Nucleus accumbens (tissue), 56 donors: ENCODE measurements around the gene SYTL3.

Source experiments
- DNase-seq, 56 donors: peaks; one replicate each; lab custom pipeline; 2025; lab: John Stamatoyannopoulos, UW

Gene SYTL3

DNA sequence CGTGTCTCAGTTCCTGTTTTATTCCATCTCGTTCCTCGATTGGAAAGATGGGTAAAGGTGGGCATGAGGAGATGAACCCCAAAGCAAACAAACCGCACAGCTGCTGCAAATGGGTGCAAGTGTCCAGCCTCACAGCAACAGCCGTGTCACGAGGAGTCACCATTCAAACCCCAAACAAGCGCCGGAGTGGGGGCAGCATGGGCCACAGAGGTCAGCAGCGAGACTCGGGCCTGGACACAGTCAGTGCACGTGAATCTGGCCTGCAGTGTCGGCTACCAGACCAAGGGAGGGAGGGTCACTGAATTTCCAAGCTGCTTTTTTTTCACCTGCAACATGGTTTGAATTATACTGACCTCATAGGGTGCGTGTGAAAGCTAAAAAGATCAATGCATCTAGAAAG, 105.8 kb downstream of the SYTL3 start:
- no peak for DNase-seq

DNA sequence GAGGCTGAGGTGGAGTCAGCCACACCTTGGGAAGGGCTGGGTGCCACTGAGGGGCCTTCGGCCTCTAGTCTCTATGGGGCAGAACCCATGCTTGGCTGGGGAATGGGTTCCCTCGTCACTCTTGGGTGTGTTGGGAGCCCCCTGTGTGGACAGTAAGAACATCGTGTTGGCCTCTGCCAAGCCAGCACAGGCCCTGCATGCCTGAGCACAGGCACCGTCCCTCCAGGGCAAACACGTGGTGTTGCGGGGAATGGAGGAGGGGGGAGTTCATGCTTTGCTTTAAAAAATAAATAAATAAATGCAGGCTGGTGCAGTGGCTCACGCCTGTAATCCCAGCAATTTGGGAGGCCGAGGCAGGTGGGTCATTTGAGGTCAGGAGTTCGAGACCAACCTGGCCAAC, 106.3 kb downstream of the SYTL3 start:
- no peak for DNase-seq

DNA sequence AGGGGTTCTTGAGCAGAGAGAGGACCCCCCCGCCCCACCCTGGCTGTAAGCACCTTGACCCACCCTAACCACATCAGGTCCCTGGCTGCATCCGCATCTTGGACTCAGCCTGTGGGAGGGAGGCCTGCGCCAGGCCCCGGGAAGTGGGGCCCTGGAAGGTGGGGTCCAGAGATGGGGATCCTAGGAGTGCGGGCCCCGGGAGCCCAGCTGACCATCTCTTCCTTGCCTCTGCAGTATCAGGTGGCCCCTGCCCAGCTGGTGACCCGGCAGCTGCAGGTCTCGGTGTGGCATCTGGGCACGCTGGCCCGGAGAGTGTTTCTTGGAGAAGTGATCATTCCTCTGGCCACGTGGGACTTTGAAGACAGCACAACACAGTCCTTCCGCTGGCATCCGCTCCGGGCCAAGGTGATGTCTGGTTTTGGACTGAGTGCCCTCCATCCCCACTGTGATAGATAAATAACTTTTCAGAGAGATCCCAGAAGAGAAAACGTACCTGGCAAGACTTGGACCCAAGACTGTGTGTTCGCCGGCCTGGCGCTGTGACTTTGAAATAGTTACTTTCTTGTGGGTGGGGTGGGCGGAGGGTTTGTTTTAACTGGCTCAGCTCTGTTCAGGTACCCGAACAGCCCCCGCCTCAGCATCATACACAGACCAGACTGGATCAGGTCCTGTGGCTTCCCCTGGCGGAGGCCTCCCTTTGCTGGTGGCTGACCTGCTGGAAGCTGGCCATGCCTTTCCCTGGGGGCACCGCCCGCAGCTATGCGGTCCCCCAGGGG, 107.3 kb downstream of the SYTL3 start:
- DNase-seq, result no peak

DNA sequence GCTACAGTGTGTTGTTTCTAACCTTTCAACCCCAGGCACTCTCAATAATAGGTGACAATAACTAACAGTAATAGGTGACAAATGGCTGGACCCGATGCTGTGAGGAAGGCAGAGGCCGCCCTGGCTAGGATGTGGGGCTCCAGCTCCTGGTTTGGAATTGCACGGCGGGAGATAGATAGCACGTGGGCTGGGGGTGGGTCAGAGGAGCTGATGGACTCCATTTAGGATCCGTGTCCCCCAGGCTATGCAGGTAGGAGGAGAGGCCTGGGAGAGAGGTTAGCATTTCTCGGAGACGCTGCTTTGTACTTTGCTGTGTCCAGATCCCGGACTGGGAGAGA, 107.9 kb downstream of the SYTL3 start:
- no peak for DNase-seq

DNA sequence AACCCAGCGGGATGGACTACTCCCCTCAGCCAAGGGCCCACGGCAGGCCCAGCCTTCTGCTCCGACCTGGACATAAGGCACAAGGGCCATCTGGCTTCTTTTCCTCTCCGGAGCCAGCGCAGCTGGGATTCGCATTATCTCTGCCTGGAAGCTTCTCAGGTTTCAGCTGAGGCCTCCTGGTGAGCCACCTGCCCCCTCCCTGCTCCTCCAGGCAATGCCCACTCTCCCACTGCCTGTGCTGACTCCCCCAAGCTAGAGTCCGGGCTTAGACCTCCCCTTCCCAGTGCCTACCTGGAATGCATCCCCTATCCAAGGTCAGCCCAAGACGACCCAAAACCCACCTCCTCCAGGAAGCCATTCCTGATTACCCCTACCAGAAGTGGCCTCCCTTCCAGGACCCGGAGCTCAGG, 108.6 kb downstream of the SYTL3 start:
- DNase-seq, result no peak

DNA sequence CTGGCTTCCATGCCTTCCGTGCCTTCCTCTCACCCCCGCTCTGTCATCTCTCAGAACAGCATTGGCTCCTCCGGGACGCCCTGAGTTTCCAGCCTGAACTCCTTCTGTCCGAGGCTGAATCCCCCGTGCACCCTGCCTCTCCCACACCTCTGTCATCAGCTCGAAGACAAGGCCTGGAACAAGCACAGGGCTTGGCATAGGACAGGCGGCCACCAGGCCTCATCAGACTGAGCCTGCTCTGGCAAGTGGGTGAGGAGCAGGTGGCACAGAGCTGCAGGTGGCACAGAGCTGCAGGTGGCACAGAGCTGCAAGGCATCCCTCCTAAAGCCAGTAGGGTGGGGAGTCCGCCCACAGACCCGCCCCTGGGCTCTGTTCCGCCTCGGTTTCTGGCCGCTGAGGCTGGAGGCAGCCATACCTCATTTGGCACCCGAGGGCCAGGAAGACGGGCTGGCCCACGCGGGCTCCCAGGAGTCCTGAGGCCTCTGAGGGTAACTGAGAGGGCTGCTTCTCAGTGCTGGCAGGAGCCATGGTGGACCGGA, 109.2 kb downstream of the SYTL3 start:
- no peak for DNase-seq

DNA sequence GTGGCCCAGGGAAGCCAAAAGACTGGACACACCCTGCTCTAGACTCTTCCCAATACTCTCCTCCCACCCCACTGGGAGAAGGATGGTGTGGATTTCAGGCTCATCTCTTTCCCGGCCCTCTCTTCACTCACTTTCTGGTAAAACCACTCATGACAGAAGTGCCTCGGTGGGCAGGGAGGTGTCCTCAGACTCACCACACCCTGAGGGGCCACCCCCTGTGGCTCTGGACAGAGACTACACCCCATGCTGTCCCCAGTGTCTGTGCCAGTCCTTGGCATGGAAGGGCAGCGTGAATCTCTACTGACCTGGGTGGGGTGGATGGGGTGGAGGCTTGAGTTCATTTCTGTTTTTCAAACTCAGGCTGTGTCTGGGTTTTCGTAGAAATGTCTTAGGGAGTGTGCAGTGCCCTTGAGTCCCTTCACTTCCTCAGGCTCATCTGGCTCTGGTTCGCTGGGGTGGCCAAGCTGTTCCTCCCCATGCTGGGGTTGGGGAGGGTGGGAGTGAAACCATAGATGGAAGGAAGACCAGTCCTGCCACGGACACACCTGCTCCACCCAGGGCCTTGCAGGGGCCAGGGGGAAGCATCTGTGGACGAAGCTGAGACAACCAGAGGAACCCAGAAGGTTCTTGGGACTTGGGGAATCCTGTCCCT, 110.2 kb downstream of the SYTL3 start:
- DNase-seq, result no peak

DNA sequence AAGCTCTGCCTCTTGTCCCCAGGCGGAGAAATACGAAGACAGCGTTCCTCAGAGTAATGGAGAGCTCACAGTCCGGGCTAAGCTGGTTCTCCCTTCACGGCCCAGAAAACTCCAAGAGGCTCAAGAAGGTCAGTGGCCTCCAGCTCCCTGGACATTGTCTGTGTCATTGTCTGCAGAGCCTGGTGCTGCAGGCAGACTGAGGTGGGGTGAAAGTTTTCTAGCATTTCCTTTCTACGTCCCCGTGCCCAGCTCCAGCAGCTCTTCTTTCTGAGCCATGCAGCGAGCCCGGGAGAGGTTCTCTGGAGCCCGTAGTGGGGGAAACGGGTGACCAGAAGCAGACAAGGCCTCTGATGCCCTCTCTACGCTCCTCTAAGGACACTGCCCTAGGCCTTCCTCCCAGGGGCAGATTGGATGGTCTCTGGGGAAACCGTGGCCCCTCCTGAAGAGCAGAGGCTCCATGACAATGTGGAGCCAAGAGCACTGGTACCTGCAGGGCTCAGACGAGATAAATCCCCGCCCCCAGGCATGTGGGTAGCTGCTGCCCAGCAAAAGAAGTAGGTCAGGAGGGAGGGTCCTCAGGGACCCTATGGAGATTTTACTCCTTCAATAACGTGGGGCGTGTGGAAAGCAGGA, 110.9 kb downstream of the SYTL3 start:
- DNase-seq, result no peak

DNA sequence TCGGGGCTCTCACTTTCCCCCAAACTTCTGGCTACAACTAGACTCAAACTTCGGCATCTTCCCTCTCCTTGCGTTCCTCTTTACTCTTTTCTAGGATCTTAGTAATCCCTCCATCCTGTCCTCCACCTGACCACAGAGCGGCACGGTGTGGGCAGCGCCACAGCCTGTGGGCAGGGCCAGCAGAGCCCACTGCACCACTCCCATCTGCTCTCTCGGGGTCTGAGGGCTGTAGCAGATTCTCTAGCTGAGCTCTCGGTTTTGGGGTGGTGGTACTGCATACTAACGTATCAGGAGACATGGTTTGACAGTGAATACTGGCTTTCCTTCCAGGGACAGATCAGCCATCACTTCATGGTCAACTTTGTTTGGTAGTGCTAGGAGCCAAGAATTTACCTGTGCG, 111.9 kb downstream of the SYTL3 start:
- DNase-seq, result no peak

DNA sequence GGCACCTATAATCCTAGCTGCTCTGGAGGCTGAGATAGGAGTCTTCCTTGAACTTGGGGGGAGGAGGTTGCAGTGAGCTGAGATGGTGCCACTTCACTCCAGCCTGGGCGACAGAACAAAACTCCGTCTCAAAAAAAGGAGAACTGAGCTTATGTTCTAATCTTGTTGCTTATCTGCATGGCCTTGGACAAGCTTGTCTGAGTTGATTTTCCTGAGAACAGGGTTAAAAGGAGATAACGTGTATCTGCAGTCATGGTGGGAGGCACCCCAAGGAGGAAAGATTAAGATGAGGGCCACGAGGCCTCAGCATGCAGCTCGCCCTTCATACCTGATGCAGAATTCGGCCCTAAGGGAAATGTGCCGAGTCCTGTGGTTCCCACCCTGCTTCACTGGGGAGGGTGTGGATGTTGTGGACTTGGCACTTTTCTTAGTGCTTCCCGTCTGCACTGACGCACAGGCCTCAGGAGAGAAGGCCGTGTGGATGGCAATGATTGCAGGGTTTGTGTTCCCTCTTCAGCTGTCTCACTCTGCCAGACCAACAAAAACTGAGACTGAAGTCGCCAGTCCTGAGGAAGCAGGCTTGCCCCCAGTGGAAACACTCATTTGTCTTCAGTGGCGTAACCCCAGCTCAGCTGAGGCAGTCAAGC, 113.1 kb downstream of the SYTL3 start:
- DNase-seq, result peak in 4 of 56 donors; percentile 18 to 28 (median 26)

DNA sequence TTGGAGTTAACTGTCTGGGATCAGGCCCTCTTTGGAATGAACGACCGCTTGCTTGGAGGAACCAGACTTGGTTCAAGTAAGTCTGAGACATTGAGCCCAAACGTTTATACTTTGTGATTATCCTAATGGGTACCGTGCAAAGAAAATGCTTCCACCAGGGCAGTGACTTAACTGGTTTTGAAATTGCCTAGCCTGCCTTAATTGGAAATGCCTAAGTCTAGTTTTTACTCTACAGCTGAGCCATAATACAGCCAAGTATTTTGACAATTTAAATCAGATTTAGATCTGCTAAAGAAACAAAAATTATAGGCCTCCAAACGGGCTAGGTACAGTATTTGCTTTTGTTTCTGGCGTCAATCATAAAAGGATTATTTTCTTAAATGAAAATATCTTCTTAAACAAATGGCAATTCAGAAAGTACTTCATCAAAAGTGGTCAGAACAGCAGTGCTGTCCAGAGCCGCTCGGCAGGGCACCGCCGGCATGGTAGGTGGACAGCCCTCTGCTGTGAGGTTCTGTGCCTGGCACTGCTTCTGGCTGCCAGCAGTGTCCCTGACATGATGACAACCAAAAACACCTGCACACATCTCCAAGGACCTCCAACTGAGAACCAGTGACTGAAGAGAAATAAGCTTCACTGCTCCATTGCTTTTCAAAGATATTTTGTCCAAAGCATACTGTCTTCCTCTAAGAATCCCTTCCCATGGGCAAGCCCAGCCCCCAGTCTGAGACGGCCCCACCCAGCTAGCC, 113.8 kb downstream of the SYTL3 start:
- DNase-seq, result no peak

DNA sequence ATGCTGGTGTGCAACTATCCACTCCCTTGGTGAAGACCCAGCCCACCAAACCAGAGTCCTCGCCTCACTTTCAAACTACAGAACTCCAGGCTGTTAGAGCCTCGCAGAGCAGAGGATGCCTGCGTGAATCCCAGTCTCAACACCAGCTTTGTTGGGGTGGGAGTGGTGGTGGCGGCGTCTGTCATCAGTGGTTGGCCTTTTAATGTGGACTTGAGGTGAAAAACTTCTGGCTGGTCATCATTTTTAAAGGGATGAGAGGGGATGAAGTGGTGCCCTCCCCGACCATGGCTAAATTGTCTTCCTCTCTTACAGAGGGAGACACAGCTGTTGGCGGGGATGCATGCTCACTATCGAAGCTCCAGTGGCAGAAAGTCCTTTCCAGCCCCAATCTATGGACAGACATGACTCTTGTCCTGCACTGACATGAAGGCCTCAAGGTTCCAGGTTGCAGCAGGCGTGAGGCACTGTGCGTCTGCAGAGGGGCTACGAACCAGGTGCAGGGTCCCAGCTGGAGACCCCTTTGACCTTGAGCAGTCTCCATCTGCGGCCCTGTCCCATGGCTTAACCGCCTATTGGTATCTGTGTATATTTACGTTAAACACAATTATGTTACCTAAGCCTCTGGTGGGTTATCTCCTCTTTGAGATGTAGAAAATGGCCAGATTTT, 114.5 kb downstream of the SYTL3 start:
- DNase-seq, result no peak

DNA sequence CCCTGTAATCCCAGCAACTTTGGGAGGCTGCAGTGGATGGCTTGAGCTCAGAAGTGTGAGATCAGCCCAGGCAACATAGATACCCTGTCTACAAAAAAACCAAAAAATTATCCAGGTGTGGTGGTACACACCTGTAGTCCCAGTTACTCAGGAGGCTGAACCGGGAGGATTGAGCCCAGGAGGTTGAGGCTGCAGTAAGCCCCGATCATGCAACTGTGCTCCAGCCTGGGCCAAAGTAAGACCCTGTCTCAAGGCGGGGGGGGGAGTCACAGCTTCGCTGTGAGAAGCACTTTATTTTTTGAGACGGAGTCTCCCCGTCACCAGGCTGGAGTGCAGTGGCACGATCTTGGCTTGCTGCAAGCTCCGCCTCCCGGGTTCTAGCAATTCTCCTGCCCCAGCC, 115.1 kb downstream of the SYTL3 start:
- no peak for DNase-seq

DNA sequence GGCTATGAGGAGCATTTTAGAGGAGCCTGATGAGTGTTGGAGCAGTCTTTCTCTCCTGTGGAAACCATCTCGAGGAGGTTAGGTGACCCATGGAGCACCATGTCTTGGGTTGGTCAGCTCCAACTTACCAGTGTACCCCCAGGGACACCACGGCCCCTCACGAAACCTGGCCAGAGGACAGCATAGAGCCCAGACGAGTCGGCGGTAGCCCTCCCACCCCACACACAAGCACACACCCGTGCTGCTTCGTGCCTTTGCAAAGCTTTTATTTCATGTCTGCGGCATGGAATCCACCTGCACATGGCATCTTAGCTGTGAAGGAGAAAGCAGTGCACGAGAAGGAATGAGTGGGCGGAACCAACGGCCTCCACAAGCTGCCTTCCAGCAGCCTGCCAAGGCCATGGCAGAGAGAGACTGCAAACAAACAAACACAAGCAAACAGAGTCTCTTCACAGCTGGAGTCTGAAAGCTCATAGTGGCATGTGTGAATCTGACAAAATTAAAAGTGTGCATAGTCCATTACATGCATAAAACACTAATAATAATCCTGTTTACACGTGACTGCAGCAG, 115.7 kb downstream of the SYTL3 start:
- DNase-seq, result no peak

DNA sequence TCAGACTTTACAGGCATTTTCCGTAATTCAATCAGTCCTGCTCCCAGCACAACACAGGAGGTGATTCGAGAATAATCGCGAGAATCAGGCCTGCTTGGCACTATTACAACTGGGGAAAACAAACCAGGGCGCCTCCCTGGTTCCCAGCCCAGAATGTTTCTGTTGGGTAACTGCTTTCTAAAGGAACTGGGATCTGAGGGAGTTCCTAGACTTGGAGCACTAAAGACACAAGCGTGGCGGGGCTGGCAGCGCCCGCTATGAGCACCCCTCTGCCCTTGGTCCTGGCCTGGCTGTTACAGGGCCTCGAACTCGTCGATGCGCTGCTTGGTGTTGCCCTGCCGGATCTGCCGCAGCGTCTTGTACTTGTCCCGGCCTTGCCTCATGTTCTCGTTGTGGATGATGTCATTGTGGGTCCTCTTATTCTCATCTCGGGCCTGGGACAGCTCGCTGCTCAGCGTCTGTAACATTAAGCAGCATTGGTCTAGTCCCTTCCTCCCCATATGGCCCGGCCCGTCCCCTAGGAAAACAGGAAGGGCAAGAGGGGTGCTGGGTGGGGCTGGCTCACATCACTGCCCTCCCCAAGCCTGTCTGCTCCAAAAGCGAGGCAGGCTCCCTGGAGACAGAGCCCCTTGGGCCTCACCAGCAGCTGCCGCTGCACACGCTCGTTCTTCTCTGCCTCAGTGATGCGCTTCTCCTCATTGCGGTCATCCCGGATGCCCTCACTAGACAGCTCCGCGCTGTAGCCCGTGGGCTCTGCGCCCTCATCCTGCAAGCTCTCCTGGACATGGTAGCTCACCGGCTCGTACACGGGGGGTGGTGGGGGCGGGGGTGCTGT, 117.0 kb downstream of the SYTL3 start:
- peak in 28 of 56 donors; percentile 6 to 64 (median 24) for DNase-seq

DNA sequence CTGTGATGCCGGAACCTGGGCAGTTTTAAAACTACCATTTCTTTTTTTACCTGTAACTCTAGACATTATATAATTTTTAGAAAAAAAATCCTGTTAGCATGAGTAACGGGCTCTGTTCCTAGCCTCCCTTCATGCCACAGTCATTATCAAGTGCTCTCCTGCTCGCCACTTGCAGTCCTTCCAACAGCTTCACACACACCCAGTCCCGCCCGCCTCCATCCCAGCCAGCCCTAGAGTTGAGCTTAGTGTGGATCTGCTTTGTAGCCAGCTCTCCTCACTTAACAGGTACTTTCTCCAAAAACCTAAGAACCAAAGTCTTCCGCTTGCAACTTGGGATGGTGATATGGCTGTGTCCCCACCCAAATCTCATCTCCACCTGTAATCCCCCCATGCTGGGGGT, 117.9 kb downstream of the SYTL3 start:
- no peak for DNase-seq

DNA sequence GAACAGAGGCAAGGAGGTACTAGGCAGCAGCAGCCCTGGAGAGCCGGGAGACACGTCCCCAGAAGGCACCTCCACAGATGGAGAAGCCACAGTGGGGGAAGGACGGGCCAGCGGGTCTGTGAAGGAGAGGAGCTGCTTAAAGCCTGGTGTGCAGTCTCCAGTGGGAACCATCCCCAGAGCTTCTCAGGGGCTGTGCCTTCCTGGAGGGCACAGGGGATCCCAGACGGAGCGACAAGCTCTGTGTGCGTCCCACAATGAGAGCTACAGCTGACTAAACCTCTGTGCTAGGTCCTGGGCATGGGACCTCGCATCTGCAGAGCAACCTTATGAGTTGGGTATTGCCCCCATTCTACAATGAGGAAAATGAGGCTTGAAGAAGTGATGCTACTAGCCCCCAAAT, 118.6 kb downstream of the SYTL3 start:
- DNase-seq, result no peak

DNA sequence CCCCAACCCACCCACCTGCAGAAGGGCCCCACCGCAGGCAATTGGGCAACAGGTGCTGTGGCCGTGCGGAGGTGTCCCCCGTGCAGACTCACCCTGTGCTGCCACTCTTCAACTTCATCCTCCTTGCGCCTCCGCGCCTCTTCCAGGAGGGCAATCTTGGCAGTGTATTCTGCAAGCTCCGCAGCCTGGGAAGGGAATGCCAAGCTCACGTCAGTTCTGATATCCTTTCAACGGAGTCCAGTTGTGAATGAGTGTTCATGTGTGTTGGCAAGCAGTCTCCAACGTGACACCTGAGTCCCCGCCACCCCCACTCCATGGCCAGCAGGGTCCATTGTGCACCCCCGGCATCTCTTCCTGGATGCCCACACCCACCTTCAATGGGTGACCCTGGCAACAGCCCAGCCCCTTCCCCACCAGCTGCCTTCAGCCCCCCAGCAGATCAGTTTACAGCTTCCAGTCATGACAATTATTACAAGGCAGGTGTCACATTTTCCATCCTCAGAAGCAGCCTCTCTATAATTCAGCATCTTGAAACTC, 119.4 kb downstream of the SYTL3 start:
- no peak for DNase-seq
